GM21528 (cell line): ENCODE data around the gene RIMBP3C.
"Not testable (repeated sequence)": the region's sequence is repeated elsewhere in the genome, so short reads cannot be mapped to it uniquely, and the experiment has no call there.

ENCODE experiments used
- ATAC-seq: cut with Tn5 transposase; IDR thresholded peaks from one replicate; pipeline ENCODE4 v1.9.1; 2021; ENCODE audit warnings: mild to moderate bottlenecking, moderate library complexity; ENCODE audit not compliant: unreplicated experiment, low FRiP score

RIMBP3C gene

GRCh38 chr22:21532863-21533648 is 18.2 kb downstream of the RIMBP3C start:
- ATAC-seq, result not testable (repeated sequence)

DNA sequence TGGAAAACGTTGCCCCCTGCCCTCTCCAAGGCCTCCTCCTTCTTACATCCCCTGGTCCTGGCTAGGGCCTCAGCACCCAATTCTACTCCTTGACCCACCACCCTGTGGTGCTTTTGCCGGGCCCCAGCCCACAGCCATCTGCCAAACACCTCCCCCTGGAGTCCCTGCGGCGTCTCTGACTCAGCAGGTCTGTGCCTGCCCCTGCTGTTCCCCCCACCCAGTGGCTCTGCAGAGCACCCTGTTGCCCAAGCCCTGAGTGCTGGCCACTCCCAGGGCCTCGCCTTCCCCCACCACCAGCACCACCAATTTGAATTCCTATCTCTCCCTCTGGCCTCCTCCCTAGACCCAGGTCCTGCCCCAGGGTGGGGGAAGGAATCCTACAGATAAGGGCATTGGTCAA is 19.7 kb downstream of the RIMBP3C start:
- not testable (repeated sequence) for ATAC-seq

DNA sequence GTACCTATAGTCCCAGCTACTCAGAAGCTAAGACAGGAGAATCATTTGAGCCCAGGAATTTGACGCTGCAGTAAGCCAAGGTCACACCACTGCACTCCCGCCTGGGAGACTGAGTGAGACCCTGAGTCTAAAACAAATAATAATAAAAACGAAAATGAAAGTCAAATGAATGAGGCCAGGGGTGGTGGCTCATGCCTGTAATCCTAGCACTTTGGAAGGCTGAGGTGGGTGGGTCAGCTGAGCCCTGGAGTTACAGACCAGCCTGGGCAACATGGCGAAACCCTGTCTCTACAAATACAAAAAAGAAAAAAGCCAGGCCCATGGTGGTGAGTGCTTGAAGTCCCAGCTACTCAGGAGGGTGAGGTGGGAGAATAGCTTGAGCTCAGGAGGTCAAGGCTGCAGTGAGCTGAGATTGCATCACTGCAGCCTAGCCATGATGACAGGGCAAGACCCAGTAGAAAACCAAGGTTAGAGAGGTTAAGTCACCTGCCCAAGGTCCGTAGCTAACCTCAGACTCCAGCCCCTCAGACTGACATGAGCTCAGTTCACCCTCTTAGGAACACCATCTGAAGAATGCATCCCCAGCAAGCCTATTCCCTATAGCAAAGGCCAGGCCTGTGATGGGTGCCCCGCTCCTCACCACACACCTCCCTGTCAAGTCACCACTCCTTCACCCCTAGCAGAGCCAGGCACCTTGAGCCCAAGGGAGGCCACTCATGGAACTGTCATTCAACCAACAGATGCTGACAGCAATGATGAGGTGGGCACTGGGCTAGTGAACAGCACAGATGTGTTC is 24.4 kb downstream of the RIMBP3C start:
- ATAC-seq, result not testable (repeated sequence)

DNA sequence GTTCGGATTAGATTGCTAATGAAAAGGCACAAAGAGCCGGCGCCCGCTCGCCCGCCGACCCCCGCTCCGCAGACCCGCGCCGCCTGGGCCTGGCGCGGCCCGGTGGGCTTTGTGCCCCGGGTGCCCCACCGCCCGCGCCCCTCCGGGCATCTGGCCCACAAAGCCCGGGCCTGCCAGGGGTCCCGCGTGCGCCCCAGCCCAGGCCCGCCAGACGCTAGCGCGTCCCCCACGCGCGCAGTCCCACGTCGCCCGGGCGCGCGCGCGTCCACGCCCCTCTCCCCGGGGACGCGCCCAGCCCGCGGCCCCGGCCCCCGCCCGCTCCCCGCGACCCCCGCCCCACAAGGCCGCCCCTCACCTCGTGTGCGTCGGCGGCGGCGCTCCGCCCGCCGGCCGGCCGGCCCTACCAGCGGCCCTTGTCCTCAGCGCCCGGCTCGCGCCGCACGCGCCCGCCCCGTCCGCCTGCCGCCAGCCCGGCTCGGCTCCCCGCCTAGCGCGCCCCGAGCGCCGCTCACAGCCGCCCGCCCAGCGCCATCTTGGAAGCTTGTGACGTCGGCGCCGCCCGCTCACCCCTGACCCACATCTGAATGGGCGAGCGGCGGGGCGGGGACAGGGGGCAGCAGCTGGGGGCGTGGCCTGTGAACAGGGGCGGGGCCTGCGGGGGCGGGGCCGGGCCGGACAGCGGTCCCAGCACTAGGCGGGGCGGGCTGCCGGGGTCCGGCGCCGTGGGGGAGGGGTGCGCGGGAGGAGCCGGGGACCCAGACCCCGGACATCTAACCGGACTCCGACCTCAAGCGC is 34.1 kb downstream of the RIMBP3C start:
- peak; percentile 67 for ATAC-seq

GRCh38 chr22:21516522-21516921 is 34.7 kb downstream of the RIMBP3C start:
- not testable (repeated sequence) for ATAC-seq

DNA sequence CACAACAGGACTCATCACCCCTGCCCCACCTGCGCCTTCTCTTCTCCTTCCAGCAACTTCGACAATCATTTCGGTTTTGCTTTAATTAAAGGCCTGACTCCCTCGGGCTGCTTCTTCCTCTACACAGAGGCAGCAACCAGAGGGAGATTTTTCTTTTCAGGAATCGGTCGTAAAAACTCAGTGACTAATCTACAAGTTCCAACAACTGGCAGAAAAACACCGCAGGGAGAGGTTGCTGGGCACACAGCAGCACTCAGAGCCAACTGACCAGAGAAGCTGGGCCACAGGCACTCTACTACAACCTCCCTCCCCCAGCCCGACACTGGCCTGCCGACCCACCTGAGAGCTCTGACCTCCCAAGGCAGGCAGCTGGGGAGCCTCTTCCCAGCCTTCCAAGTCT is 36.0 kb downstream of the RIMBP3C start:
- ATAC-seq, result not testable (repeated sequence)

GRCh38 chr22:21514117-21514516 is 37.1 kb downstream of the RIMBP3C start:
- ATAC-seq, result not testable (repeated sequence)

DNA sequence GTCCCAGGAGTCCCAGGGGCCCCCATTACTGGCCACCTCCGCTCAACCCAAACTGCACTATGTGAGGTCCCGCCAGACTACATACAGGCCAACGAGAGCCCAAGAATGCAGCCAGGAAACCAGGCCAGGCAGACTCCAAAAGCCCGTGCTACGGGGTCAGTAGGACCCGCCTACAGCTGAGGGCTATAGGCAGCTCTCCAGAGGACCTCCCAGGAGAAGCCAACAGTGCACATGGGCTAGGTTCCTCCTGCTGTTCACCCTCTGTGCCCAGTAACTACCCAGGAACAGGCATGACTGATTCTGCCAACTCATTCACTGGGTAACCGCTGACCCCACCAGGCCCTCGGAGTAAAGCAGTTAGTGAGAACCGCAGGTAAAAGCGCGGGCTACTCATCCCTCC is 39.2 kb downstream of the RIMBP3C start:
- ATAC-seq, result not testable (repeated sequence)

DNA sequence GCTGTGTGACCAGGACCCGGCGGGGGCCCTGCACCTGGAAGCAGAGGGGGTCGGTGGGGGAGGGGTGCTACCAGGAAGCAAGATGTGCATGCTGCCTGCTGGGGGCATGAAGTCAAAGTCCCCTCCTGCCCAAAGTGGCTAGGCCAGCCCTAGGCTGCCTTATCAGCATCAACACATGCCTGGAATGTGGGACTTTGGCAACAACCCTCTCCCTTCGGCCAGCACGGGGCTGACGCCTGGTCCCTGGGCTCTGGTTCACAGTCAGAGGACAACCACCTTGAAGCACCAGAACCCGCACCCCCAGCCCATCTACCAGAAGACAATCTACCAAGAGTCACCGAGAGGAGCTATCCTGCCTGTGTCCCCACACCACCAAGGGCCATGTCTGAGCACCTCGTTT is 40.9 kb downstream of the RIMBP3C start:
- ATAC-seq, result not testable (repeated sequence)

DNA sequence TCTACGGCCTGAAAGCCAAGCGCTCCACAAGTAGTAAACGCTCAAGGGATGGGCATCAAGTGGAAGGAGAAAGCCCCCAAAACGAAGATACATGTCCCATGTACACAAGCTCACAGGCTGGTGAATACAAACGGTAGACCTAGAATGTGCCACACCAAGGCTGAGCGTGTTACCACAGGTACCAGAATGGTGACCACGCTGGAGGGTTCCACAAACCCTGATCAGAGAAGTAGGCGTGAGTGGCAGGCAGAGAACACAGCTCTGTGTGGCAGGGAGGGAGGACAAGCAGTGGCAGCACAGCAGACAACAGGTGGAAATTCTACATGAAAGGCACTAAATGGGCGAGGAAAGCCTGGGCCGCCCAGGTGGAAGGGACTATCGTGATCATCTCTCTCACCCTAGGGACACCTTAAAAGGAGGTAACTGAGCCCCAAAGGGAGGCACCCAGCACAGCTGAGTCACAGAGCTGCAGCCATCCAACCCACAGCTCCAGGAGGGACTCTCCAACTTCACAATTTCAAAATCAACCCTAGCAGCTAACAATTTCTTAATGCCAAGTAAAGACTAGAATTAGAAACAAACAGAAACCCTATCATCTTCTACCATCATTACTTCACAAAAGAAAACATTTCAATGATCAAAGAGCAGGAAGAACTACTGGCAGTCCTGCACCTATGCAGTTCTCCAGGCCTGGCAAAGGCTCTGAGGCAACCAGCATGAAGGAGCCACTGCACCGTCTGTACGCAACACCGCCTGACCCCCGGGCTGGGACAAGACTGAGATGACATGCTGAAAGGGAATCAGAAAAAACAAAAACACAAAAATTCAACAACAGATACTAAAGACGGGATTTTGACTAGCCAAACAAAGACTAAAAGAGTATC is 51.4 kb downstream of the RIMBP3C start:
- not testable (repeated sequence) for ATAC-seq

DNA sequence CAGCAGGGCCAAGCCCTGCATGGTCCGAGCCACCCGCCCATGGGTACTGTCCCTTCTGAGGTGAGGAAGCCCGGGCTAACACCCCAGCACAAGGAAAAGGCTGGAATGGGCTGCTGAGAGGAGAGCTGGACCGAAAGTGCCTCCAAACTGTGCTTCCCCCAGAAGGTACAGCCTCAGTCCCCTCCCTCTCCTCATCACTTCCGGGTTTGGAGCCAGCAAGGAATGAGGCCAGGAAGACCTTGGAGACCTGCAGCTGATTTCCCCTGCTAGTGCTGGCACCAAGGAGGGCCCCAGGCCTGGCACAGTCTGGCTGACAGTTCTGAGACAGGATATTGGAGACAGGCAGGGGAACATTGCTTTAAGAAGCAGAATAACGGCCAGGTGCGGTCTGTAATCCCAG is 52.8 kb downstream of the RIMBP3C start:
- ATAC-seq, result not testable (repeated sequence)

DNA sequence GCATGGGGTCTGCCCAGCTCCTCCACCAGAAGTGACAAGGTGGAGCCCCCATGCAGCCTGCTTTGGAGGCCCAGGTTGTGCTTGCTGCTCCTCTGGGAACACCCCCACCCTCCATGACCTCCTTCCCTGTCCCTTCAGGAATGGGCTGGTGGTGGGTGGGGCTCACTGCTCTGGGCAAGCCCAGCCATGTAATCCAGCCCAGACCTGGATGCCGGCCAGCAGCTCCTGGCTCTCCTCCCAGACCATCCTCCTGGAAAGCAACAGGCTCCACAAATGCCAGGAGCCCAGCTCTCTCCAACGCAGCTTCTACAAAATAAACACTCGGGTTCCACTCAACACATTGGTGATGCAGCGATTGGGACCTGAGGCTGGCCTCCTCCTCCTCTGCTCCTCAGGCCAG is 53.3 kb downstream of the RIMBP3C start:
- ATAC-seq, result not testable (repeated sequence)
